ENCODE results near the gene AKT1. TPM values are rescaled to one million over a fixed set of nuclear protein-coding genes. Genes with fewer than 3 reads are reported as not detected.

AKT1 gene
- polyA plus RNA-seq, 12 donors: 133 to 212 (median 155) TPM; not detected in 1

DNA sequence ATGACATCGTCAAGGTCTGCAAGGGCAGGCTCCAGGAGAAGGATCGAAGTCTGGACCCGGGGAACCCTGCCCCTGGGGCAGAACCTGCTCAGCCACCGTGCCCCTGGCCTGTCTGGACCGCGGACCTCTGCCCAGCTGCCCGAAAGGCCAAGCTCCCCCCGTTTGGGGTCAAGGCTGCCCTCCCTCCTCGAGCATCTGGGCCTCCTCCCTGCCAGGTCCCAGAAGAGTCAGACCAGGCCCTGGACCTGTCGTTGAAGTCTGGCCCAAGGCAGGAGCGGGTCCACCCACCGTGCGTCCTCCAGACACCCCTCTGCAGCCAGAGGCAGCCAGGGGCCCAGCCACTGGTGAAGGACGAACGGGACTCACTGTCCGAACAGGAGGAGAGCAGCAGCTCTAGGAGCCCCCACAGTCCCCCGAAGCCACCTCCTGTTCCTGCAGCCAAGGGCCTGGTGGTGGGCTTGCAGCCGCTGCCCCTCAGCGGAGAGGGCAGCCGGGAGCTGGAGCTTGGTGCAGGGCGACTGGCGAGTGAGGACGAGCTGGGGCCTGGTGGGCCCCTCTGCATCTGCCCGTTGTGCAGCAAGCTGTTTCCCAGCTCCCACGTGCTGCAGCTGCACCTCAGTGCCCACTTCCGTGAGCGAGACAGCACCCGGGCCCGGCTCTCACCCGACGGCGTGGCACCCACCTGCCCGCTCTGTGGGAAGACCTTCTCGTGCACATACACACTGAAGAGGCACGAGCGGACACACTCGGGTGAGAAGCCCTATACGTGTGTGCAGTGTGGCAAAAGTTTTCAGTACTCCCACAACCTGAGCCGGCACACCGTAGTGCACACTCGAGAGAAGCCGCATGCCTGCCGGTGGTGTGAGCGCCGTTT is 6.2 kb upstream of the AKT1 start:
- no peak for DNase-seq

DNA sequence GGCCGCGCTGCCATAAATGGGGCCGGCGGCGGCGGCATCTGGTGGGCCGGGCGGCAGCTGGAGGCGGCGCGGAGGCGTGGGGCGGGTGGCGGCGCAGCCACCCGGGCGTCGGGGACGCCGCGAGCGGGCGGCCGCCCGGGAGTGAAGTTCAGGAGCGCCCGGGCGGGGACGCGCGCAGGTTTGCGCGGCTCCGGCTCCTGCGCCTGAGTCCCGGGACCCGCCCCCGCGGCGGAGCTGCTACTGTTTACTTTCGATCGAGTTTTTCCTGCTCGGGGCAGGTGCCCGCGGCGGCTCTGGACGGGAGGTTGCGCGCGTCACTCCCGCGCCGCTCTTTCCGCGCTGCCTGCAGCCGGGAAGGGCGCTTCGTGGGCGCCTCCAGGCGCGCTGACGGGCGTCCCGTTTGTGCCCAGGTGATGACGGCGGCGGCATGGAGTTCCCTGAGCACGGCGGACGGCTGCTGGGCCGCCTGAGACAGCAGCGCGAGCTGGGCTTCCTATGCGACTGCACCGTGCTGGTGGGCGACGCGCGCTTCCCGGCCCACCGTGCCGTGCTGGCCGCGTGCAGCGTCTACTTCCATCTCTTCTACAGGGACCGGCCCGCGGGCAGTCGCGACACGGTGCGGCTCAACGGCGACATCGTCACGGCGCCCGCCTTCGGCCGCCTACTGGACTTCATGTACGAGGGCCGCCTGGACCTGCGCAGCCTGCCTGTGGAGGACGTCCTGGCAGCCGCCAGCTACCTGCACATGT is 5.4 kb upstream of the AKT1 start, which contains the start of gene ZBTB42:
Gene ZBTB42 (plus strand): TSS at position 331 of the 749 bp plus-strand sequence. CDS start 97 bp downstream, at position 428.
- no peak for DNase-seq

DNA sequence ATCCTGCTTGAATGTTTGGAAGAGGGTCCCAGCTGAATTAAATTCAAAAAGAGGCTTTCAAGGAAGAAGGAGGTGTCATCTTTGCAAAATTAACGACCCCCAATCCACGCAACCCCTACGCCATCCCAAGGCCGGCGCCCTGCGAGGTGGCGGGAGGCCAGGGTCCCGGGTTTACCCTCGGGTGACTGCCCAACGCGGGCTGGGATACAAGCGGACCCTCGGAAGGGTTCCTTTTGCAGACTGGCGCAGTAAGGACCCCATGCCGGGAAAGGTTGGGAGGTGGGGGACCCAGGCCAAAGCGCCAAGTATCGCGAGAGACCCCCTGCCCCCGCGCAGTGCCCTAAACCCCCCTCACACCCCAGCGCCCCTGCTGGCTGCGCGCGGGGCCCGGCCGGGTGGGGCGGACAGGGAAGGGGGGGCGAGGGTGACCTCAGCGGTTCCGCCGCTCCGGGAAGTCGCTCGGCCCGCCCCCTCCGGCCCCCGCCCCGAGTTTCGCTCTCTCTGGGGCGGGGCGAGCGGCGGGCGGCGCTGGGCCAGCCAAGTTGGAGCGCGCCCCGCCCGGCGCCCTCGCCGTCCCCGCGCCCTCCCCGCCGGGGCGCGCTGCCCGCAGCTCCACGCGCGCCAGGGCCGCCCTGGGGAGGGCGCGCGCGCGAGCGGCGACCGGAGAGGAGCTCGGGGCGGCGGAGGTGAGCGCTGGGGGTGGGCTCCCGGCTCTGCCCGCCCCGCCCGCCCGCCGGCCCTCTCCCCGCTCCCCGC is 4.6 kb upstream of the AKT1 start:
- peak; percentile 78 for DNase-seq

DNA sequence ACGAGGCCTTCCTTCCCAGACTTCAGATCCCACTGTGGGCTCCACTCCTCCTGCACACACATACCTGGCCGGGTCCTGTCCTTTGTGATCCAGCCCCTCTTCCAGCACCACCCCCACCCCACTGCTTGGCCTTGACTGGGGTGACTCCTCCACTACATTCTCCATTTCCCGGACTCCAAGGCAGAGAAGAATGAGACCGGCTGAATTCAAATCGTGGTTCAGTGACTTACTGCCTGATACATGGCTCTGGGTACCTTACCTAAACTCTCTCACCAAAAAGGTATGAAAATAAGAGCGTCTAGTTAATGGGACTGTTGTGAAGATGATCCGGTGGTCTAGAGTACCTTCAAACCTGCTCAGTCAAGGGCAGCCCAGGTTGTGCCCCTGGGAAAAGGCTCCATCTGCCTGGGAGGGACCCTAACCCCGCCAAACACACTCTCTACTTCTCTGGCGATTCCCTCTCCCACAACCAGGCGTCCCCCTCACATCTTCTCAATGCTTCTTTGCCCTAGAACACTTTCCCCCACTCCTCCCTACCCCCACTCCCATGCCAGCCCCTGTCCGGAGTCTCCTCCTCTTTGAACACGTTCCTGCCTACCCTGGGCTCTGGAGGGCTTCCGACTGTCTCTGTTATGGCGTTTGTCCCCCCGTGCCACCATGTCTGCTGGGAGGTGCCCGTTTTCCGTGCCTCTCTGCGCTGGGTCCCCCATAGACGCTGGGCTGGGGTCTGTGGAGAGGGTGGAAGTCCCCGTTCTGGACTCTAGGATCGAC is 3.9 kb upstream of the AKT1 start:
- DNase-seq: peak; percentile 51

DNA sequence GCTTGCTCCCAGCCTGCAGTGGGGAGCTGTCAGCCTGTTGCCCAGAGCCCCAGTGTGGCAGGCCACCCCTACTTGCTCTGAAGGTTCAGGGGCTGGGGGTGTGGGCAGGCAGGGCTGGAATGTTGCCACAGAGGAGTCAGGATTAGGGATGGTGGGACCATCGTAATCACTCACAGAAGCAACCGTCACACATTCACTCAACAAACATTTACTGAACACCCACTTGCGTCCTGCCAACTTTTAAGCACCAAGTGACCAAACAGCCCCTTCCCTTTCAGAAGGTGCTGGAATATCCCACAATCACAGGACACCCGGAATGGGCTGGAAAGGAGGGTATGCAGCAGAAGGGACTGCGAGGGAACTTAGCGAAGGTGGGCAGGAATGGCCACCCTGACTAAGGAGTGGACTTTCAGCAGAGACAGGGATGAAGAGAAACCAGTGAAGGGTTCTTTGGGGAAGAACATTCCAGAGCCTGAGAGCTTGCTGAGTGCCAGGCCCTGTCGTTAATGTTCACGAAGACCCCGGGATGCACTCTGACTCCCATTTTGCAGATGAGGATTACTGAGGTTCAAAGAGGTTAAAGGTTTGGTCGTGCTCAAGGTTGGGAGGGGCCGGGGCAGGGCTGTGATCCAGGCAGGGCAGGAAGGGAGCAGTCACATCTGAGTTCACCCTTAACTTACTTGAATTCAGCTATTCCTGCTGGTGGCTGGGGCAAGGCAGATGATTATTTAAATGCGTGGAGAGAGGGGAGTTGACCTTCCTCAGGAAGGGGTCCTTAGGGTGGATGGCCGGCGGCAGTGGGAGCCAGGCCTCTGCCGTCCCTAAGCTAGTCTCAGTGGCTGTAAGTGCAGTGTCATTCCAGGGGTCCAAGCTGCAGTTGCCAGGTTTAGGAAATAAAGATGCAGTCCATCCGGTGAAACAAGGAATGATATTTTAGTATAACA is 3.0 kb upstream of the AKT1 start:
- DNase-seq: no peak

DNA sequence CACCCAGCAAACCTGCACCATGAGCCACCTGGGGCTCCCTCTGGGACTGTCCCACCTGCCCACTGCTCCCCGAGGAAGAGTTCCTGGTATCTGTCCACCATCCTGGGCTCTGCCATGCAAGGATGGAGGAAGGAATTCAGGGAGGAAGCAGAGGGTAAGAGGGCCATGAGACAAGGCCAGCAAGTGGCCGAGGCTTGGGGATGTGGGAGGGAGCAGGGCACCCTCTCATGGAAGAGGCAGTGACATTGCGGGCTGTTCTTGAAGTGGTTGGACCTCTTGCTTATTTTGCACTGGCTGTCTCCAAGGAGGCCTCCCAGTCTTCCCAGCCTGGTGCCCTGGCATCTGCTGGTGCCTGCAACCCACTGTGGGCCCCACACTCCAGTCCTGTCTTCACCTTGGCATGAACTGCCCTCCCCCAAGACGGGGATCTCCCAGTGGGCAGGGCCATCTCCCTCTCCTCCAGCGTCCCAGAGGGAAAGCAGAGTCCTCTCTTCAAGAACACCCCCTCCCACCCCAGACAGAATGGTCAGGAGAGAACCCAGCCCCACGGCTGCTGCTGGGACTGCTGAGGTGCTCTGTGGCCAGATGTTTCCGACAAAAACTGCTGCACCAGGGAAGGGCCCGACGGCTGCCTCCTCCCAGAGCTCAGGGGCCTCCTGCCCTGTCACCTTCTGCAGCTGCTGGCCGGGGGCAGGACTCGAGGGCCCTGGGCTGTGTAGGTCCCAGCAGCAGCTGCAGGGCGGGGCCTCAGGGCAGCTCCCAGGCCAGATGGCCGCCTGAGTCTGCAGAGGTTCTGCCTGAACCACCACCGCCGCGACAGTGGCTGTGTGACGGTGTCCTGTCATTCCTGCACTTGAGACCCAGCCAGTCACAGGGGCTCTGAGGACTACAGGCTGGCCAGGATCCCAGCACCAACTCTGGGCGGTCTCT is 1.8 kb upstream of the AKT1 start:
- peak; percentile 54 for DNase-seq

DNA sequence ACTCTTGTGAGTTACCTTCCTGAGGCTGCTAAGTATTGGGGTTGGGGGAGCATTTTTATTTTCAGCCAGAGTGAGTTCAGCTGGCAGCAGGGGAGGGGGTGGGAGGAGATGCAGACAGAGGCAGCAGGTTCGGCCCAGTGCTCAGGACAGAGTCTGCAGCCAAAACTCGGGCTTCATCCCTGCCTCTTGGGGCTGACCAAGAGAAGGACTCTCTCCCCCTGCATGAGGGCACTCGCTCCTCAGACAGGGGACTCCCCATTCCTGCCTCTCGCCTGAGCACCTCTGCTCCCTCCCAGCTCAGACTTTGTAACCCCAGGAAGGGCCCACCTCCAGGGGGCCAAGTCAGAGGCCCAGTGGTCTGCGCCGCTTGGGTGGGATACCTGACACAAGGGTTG is 1.1 kb upstream of the AKT1 start:
- no peak for DNase-seq

DNA sequence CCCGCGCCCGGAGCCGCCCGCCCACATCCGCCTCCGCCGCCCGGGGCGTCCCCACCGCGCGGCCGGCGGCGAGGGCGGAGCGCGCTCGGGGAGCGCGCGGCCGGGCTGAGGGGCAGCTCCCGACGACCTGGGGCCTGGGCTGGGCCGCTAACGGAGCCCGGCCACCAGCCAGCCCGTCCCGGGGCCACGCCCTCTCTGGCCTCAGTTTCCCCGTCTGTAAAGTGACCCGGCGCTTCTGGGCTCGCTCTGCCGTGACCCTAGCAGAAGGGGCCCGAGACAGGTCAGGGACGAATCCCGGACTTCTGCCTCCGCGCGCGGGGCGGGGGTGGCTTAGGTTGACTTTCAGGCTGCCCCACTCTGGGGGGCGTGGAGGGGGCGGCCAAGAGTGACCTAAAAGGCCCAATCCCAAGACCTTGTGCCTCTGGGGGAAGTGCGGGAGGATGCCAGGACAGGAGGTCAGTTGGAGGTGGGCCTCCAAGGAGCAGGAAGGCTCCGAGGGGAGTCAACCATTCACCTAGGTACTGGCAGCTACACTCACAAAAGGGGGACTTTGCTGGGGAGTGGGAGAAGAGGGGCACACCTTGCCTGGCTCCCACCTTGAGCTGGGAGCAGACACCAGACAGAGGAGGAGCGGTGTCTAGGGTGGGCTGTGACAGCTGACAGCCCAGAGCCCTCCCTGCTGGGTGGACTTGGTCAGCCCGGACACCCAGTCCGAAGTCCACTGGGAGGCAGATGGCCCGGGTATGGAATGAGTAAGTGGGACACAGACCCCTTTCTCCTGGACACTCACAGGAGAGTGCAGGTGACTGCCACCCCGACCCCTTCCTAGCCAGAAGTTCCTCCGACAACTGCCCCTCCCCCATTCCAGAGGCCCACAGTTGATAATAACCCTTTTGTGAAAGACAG is 486 bp upstream of the AKT1 start:
- DNase-seq: no peak

DNA sequence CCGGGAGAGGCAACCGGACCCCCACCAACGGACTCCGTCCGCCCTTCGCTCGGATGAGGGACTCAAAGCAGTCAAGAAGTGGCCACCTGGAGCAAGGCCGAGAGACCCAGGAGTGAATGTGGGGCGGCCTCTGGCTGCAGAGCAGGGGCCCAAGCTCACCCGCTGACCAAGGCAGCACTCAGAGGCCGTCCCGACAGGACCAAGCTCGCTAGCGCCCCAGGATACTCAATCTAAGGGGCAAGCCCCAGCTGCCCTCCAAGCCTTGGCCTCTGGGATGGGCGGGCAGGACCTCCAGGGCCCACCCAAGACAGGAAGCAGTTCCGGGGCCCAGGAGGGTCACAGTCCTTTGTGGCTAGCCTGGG is 936 bp downstream of the AKT1 start:
- DNase-seq: no peak

DNA sequence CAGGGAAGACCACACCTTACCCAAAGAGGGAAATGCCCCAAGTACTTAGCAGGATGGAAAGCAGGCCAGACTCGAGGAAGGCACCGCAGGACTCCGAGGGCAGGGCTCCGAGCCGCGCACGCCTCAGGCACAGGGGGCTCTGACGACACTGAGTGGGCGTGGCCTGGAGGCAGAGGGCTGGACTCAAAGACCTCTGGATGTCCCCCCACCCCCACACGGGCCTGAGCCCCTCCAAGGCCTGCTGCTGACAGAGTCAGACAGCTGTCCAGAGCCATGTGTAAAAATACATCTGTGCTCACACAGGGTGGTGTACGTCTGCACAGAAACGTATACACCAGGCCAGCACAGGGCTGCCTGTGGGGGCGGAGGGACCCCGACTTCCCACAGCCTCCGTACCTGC is 1.4 kb downstream of the AKT1 start:
- no peak for DNase-seq

DNA sequence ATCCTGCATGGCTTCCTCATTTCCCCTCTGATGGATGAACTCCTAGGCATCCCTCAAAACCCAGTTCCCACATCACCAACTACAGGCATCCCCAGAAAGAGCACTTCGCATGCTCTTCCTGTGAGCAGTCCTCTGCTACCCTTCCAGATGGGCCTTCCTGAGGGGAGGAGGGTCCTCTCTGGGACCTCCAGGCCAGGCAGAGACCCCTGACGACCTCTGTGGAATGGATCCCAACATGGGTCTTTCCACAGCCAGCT is 1.9 kb downstream of the AKT1 start:
- no peak for DNase-seq

DNA sequence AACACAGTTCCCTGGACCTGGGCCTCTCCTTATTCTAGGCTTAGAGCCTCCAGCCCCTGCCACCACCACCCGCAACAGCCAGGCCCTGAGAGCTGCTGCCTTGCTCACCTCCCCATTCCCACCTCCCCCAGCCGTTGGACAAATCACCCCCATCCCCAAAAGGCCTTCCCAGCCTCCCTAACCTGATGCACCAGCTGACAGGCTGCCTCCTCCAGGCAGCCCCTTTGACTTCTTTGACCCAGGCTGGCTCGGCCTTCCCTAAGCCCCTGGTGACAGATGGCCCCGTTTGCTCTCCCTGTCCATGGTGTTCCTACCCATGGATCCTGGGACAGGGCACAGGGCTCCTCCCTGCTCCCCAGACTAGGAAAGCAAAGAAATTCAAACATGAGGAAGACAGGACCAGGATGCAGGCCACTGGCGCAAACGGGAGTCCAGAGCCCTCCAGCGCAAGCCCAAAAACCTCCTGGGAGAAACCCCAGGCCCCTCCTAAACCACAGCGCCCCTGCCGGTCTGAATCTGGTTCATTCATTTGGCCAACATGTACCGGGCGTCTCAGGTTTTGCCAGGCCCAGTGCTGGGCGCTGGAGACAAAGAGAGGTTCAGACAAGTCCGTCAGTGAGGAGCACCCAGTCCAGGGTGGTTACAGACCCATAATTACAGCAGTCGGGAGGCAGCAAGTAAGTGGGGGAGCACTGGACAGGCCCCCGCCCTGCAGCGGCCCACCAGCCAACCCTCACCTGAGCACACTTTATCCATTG is 2.4 kb downstream of the AKT1 start:
- DNase-seq: no peak

DNA sequence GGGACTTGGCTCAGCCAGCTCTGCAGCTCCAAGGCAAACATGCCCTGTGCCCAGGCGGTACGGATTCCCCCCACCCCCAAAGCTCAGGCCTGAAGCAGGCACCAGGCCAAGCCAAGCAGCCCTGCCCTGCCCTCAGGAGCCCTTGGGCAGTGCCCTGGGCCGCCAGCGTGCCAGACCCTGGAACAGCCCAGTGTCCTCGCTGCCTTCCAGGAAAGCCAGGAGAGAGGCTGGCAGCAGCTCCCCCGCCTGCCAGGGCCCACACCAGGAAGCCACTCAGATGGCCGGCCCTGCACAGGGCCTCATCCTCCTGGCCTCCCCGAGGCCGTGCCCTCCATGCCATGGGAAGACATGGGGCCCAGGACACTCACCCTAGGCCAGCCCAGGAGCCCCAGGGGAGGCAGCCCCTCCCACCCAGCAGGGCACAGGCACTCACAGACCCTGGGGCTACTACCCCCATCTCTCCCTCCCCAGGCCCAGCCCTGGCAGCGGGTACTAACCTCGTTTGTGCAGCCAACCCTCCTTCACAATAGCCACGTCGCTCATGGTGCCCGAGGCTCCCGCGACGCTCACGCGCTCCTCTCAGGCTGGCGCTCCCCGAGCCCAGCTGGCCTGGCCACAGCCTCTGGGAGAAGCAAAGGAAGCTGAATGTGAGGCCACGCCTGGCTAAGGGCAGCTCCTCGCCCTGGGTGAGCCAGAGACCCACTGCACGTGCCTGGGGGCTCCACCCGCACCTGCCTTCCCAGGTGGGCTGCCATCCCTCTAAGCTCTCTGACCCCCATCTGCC is 3.3 kb downstream of the AKT1 start:
- DNase-seq: no peak

DNA sequence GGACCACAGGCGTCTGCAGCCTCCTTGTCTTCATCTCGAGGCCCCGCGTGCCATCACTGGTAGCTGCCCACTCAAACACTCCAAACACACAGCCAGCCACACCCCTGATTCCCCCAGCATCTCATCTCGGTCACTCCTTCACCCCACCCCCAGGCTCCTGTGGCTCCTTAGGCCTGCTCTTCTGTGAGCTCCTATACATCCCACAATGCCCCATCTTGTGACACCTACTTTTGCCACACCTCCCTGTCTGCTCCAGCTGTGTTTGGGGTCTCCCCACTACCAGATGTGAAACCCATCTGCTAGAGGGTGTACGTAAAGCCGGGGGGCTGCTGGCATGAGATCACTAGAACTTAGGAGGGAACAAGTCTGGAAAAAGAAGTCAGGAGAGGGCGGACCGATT is 4.1 kb downstream of the AKT1 start:
- DNase-seq: no peak

DNA sequence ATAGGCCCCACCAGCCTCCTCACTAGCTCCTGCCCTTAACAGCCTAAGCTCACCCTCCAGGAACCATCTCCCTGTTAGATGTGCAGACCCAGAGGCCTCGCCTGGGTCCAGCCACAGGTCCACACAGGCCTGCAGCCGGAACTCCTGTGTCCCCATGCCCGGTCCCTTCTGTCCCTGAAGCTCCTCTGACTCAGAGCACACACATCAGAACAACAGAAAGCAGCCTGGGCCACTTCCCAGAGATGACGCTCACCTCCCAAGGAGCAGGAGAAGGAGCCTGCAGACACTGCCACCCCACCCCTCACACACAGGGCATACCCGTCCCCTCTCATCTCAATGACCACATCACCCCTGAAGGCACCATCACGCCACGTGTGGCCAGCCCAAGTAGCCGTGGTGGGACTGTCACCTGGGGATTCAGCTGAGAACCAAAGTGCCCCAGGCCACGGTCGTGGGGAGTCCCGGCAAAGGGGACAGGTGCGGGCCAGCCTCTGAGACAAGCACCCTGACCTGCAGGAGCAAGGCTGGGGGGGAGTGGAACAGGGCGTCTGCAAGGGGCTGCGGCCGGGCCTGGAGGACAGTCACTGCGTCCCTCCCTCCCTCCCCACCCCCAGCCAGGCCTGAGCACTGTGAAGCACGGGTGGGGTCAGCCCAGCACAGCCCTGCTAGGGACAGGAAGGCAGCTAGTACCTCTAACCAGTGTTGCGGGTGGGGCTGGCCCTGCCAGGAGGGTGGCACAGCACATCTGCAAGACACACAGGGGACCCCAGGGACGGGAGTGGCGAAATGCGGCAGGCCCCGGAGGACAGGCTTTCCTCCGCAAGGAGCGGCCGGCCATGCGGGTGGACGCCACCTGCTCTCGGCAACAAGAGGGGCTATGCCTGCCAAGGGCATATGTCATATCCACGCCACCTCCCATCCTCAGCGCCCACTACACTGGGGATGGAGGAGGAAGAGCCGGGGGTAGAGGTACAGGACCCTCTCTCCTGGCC is 5.5 kb downstream of the AKT1 start:
- no peak for DNase-seq

Measured in muscle of arm (tissue), 12 donors.